Body of pancreas (tissue), 4 donors: ENCODE measurements around the gene EML4.

ENCODE experiments used
- CTCF ChIP-seq, 7 experiments: fragments of 450-650 bp in 4 of 7; fragments of 200-600 bp in 3 of 7; sonication (generic) in 3 of 7; IDR thresholded peaks; one replicate each; pipeline ENCODE4 v1.5.1; 2016 to 2019; ENCODE audit warnings: antibody characterized with exemption in 7 of 7
- POLR2A ChIP-seq, 3 donors: fragments of 450-650 bp; IDR thresholded peaks; one replicate each; pipeline ENCODE4 v1.6.1; 2016; ENCODE audit warnings: antibody characterized with exemption in 3 of 3, mild to moderate bottlenecking in 2 of 3

GRCh38 chr2:42250925-42251324 is 81.8 kb downstream of the EML4 start:
- TF ChIP-seq CTCF (IDR thresholded peaks at IDR 0.05) (no peak), POLR2A (IDR thresholded peaks at IDR 0.05) (no peak)
